GM18526 (cell line): Measurements from ENCODE around the gene BACH2.

ENCODE experiments used
- POLR2A ChIP-seq: IDR thresholded peaks from 3 replicates; pipeline ENCODE4 v1.6.1; 2011; ENCODE audit not compliant: insufficient read length; ENCODE audit errors: extremely low read depth

Gene BACH2

GRCh38 chr6:90127595-90127994, 169.0 kb downstream of the BACH2 start:
- TF ChIP-seq POLR2A, result no peak

DNA sequence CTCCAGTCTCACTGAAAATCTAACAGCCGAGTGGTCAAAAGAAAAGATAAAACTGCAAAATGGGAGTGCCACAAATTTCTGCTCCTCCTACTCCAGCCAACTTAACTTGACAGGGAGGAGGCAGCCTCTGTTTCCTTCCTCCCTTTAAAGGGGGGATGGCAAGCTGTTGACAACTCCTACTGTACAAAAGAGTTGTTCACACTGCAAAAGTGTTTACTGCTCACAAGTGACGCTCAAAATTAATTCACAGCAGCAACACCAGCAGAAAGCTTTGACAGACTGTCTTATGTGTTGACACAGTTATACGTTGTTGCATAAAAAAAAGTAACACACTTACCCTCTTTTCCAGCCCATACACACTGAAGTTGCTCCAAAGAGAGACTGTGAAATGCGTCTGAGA, 169.8 kb downstream of the BACH2 start:
- TF ChIP-seq POLR2A, result no peak

DNA sequence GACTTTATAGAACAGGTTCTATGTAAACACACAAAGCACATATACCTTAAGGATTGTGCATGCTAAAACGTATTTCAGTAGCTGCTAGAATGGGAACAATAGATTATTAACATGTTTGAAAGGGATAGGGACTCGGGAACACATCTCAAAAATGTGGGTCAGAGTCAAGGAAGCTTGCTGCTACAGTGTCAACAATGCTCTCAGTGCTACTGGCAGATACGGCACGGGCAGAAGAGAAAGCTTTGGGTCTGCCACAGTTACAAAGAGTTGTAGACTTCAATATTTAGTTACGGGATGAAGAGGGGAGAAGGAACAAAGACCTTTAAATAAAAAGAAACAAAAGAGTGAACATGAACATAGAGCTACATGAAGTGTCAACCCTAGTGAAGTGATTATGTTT, 170.5 kb downstream of the BACH2 start:
- no peak for TF ChIP-seq POLR2A

GRCh38 chr6:90124874-90125510, 171.7 kb downstream of the BACH2 start:
- no peak for TF ChIP-seq POLR2A

DNA sequence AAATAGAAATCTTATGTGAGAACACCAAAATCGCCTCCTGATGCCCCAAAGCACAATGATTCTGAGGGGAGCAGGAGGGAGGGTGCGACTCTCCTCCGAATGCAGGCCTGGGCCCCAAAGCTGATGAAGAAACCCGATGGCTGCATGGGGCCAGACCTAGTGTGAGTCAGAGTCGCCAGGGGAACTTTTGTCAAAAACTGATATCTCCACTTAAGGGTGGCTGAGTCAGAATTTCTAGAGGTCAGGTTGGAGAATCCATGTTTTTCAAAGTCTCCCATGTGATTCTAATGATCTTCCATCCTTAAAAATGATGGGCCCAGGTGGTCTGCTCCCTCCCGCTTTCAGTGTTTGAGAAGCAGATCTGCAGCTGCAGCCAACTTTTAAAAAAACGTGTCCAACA, 172.8 kb downstream of the BACH2 start:
- TF ChIP-seq POLR2A, result no peak

- no peak for TF ChIP-seq POLR2A
Measured at GRCh38 chr6:90121982-90122381, 174.7 kb downstream of the BACH2 start.

GRCh38 chr6:90120327-90120726, 176.3 kb downstream of the BACH2 start:
- TF ChIP-seq POLR2A, result no peak

GRCh38 chr6:90119618-90120017, 177.0 kb downstream of the BACH2 start:
- no peak for TF ChIP-seq POLR2A

DNA sequence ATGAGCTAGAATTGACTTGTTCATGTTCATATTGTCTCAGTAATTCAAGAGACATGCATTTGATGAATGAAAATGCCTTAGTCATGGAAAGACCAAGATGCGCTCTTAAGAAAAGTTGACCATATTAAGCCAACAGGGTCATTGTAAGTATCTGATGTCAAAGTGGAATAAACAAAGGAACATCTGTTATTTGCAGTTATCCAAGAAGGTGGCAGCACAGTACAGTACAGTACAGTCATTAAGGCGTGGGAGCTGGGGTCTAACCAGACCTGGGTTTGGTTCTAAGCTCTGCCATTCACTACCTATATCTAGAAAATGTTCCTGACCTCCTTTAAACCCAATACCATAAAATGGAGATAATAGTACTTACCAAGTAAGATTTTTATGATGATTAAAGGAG, 178.1 kb downstream of the BACH2 start:
- TF ChIP-seq POLR2A, result no peak

- TF ChIP-seq POLR2A, result no peak
Measured at GRCh38 chr6:90118069-90118468, 178.6 kb downstream of the BACH2 start.

DNA sequence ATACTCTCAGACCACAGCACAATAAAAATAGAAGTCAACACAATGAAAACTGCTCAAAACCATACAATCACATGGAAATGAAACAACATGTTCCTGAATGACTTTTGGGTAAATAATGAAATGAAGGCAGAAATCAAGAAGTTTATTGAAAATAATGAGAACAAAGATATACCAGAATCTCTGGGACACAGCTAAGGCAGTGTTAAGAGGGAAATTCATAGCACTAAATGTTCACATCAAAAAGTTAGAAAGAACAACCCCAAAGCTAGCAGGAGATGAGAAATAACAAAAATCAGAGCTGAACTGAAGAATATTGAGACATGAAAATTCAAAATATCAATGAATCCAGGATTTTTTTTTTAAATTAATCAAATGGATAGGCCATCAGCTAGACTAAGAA, 183.3 kb downstream of the BACH2 start:
- no peak for TF ChIP-seq POLR2A

DNA sequence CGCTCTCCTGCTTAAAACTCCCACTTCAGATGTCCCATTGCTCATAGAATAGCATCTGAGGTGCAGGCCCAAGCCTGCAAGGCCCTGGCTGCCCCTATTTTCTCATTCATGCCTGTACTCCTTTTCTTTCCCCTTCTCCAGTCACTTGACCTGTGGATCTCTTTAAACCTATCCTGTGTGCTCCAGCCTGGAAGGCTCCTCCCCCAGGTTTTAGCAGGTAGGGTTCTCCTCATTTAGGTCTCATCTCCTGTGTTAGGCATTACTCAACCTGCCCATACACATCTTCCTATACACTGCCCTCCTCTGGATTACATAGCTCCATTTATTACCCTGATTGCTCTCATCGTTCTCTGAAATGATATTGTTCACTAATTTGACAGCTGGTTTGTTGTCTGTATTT, 185.3 kb downstream of the BACH2 start:
- no peak for TF ChIP-seq POLR2A

- TF ChIP-seq POLR2A, result no peak
Measured at GRCh38 chr6:90110971-90111370, 185.7 kb downstream of the BACH2 start.

DNA sequence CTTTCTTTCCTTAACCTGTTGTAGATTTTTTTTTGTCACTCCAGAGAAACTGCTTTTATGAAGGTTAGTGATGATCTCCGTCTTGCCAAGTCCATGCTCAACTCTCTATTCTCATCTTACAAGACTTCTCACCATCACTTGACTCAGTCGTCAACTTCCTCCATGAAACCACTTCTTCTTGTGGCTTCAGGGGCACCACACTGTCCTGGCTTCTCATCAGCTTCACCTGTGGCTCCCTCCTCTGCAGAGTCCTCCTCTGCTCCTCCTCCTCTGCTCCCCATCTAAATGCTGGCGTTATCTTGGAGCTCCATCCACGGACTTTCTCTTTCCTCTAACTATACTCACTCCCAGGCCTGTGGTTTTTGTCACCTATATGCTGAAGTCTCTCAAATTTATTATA, 187.5 kb downstream of the BACH2 start:
- TF ChIP-seq POLR2A, result no peak

GRCh38 chr6:90107771-90108282, 188.8 kb downstream of the BACH2 start:
- no peak for TF ChIP-seq POLR2A

DNA sequence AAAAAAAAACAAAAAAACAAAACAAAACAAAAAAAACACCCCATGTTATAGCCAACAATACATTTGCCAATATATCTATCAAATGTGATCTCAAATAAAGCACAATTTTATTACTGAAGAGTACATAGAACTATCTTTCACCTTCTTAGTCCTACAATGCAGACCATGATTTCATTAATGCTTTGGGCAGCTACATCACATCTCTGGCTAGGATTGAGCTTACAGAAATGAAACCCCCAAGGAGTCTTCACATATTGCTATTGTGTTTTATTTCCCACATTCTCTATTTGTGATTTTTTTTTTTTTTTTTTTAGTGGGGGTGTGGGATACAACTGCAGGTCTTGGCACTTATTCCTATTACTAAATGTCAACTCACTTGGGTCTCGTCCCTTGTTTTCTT, 189.3 kb downstream of the BACH2 start:
- no peak for TF ChIP-seq POLR2A

DNA sequence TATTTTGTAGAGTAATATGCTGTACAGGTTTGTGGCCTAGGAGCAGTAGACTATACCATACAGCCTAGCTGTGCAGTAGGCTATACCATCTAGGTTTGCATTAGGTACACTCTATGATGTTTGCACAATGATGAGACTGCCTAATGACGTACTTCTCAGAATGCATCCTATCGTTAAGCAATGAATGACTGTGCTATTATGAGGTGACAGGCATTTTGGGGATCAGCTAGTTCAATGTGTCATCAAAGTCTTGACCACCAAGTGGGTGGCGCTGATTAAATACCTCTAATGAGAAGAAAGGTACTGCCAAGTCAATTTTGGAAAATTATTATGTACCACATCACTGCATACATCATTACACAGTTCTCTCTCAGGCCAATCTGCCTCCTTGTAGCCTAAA, 190.2 kb downstream of the BACH2 start:
- no peak for TF ChIP-seq POLR2A
